K562 (cell line): ENCODE data around the gene LRMDA. TPM values are rescaled to one million over a fixed set of nuclear protein-coding genes. Genes with fewer than 3 reads are reported as not detected.

Experiments used
- ATAC-seq: fragments of 200-7000 bp; cut with Tn5 transposase; 3 replicates; pipeline ENCODE4 v1.9.1; 2020; ENCODE audit warnings: moderate library complexity
- BruUV-seq: library from RNA; stranded (reverse); fragments of 400-500 nt; replicated peaks from 2 replicates; lab custom pipeline; 2021; lab: Mats Ljungman, UMichigan
- CTCF ChIA-PET: fragments of 300-600 bp; formaldehyde crosslinking; extraction: SDS; loops from one replicate; lab custom pipeline; 2021; ENCODE audit warnings: low intra/inter-chr PET ratio; lab: Yijun Ruan, JAX
- POLR2A ChIA-PET: fragments of 300-600, 350-650 bp; sonication (Branson Sonifier 250); formaldehyde crosslinking; extraction: SDS; loops from one replicate; lab custom pipeline; 2021; ENCODE audit warnings: antibody characterized with exemption, inconsistent platforms; lab: Yijun Ruan, JAX
- DNase-seq, 4 experiments: peaks; one replicate each; pipeline versions ENCODE4 v3.0.0 to v3.0.0-alpha.2; 2011 to 2018; ENCODE audit warnings: low spot score in 3 of 4, mixed read lengths in 3 of 4; ENCODE audit errors: extremely low read depth in 1 of 4
- FAIRE-seq: peaks from 2 replicates; lab custom pipeline; 2011; peaks lifted over from hg19 to GRCh38; lab: Jason Lieb, UNC
- H2AFZ ChIP-seq: 2 replicates; pipeline ENCODE4 v1.6.0; 2011; ENCODE audit warnings: low read depth, low read length, control low read depth, inconsistent platforms
- H3K27ac ChIP-seq: fragments of 200-600 bp; 3 replicates; pipeline ENCODE4 v1.8.0; 2011; ENCODE audit warnings: low read depth, mild to moderate bottlenecking, control low read depth, inconsistent platforms, low read length, moderate library complexity, mixed read lengths; ENCODE audit errors: extremely low read depth
- H3K27me3 ChIP-seq, 2 experiments: fragments of 300-600 bp in 1 of 2; 2 replicates in 1 of 2; 3 replicates in 1 of 2; pipeline versions ENCODE4 v1.6.0 to v1.8.0; 2011; ENCODE audit warnings: inconsistent platforms in 2 of 2, low read length in 2 of 2, mild to moderate bottlenecking in 1 of 2, mixed read lengths in 1 of 2, moderate library complexity in 1 of 2; ENCODE audit not compliant: control insufficient read depth in 2 of 2, insufficient read depth in 2 of 2
- H3K36me3 ChIP-seq: fragments of 300-600 bp; 3 replicates; pipeline ENCODE4 v1.8.0; 2011; ENCODE audit warnings: mild to moderate bottlenecking, low read length, inconsistent platforms; ENCODE audit not compliant: control insufficient read depth, insufficient read depth
- H3K4me1 ChIP-seq, 2 experiments: fragments of 200-600 bp in 1 of 2; replicated peaks in 1 of 2; 2 replicates in 1 of 2; 3 replicates in 1 of 2; pipeline versions ENCODE4 v1.5.1 to v1.8.0; 2011; ENCODE audit warnings: inconsistent platforms in 2 of 2, low read length in 2 of 2, mild to moderate bottlenecking in 1 of 2, mixed read lengths in 1 of 2, moderate library complexity in 1 of 2; ENCODE audit not compliant: control insufficient read depth in 2 of 2, insufficient read depth in 2 of 2
- H3K4me2 ChIP-seq: 2 replicates; pipeline ENCODE4 v1.6.1; 2011; ENCODE audit warnings: low read length, control low read depth, inconsistent platforms, mixed read lengths; ENCODE audit not compliant: insufficient read depth
- H3K4me3 ChIP-seq: fragments of 200-600 bp; sonication (generic), shearing (Covaris generic); 2 replicates; pipeline ENCODE4 v1.5.1; 2016; ENCODE audit warnings: control low read depth, inconsistent platforms
- H3K79me2 ChIP-seq: fragments of 200-600 bp; 3 replicates; pipeline ENCODE4 v1.8.0; 2011; ENCODE audit warnings: low read length, inconsistent platforms; ENCODE audit not compliant: control insufficient read depth, insufficient read depth
- H3K9ac ChIP-seq, 2 experiments: 2 replicates each; pipeline versions ENCODE4 v1.6.0 to v1.6.1; 2011; ENCODE audit warnings: low read depth in 2 of 2, low read length in 2 of 2, control low read depth in 1 of 2, inconsistent platforms in 1 of 2, mild to moderate bottlenecking in 1 of 2, mixed read lengths in 1 of 2; ENCODE audit not compliant: insufficient read depth in 1 of 2
- H3K9me1 ChIP-seq: one replicate; pipeline ENCODE4 v1.6.0; 2011; ENCODE audit warnings: inconsistent platforms, mild to moderate bottlenecking, low read length, moderate library complexity; ENCODE audit not compliant: control insufficient read depth, insufficient read depth
- H3K9me3 ChIP-seq: replicated peaks from 2 replicates; pipeline ENCODE4 v1.5.1; 2011; ENCODE audit warnings: low read depth, low read length, inconsistent platforms; ENCODE audit not compliant: control insufficient read depth, insufficient read depth
- H4K20me1 ChIP-seq: replicated peaks from 2 replicates; pipeline ENCODE4 v1.6.1; 2011; ENCODE audit warnings: low read length, inconsistent platforms, mixed read lengths; ENCODE audit not compliant: control insufficient read depth, insufficient read depth
- ETV5 ChIP-seq: sonication (generic); formaldehyde crosslinking; IDR thresholded peaks from 2 replicates; pipeline ENCODE4 v1.4.0; 2020; ENCODE audit warnings: low read depth, mild to moderate bottlenecking, missing genetic modification reagents
- HIVEP1 ChIP-seq: fragments of 250-450 bp; sonication (Bioruptor Pico); IDR thresholded peaks from 2 replicates; pipeline ENCODE4 v1.4.0; 2020; ENCODE audit warnings: mild to moderate bottlenecking
- HNRNPL ChIP-seq: fragments of 200-400 bp; formaldehyde crosslinking; IDR thresholded peaks from 2 replicates; pipeline ENCODE4 v1.6.1; 2017; ENCODE audit warnings: low read depth, mild to moderate bottlenecking, low read length
- IRF9 ChIP-seq: fragments of 450-650 bp; IDR thresholded peaks from 2 replicates; pipeline ENCODE4 v1.6.1; 2016; ENCODE audit warnings: missing biosample characterization, missing genetic modification characterization
- MBD1 ChIP-seq: fragments of 250-450 bp; sonication (Bioruptor Pico); IDR thresholded peaks from 2 replicates; pipeline ENCODE4 v1.8.0; 2022; ENCODE audit warnings: inconsistent platforms
- RUNX1 ChIP-seq: sonication (generic); IDR thresholded peaks from 2 replicates; pipeline ENCODE4 v1.6.1; 2016; ENCODE audit warnings: antibody characterized with exemption, low read depth
- SIN3B ChIP-seq: fragments of 450-650 bp; IDR thresholded peaks from 2 replicates; pipeline ENCODE4 v1.6.1; 2017; ENCODE audit warnings: low read depth, mild to moderate bottlenecking, moderate library complexity
- SRSF3 ChIP-seq: fragments of 200-400 bp; formaldehyde crosslinking; IDR thresholded peaks from 2 replicates; pipeline ENCODE4 v1.6.1; 2016; ENCODE audit warnings: mild to moderate bottlenecking, low read length, moderate library complexity; ENCODE audit not compliant: insufficient read depth
- YBX1 ChIP-seq: fragments of 450-650 bp; IDR thresholded peaks from 2 replicates; pipeline ENCODE4 v1.7.1; 2016; ENCODE audit warnings: mild to moderate bottlenecking
- ZBTB11 ChIP-seq, 3 experiments: fragments of 200-800 bp in 1 of 3; fragments of 250-450 bp in 1 of 3; fragments of 450-650 bp in 1 of 3; sonication (Bioruptor Pico) in 1 of 3; sonication (Bioruptor generic) in 1 of 3; formaldehyde crosslinking in 1 of 3; IDR thresholded peaks; 2 replicates each; pipeline versions ENCODE4 v1.6.1 to v1.8.0; 2016 to 2022; ENCODE audit warnings: mild to moderate bottlenecking in 2 of 3, missing genetic modification characterization in 2 of 3, missing compliant biosample characterization in 1 of 3, moderate library complexity in 1 of 3
- ZBTB17 ChIP-seq: fragments of 450-650 bp; formaldehyde crosslinking; IDR thresholded peaks from 2 replicates; pipeline ENCODE4 v1.4.0; 2020; ENCODE audit warnings: mild to moderate bottlenecking
- ZC3H11A ChIP-seq: IDR thresholded peaks from 2 replicates; pipeline ENCODE4 v1.6.1; 2012; ENCODE audit warnings: low read depth, low read length, improper control_type of control experiment
- ZEB2 ChIP-seq: fragments of 450-650 bp; IDR thresholded peaks from 2 replicates; pipeline ENCODE4 v1.6.1; 2016
- ZNF124 ChIP-seq: sonication (generic); formaldehyde crosslinking; IDR thresholded peaks from 2 replicates; pipeline ENCODE4 v1.8.1; 2022; ENCODE audit warnings: missing genetic modification reagents
- ZNF354B ChIP-seq: fragments of 250-450 bp; sonication (Bioruptor Pico); IDR thresholded peaks from 2 replicates; pipeline ENCODE4 v1.4.0; 2020
- ZNF655 ChIP-seq: fragments of 250-450 bp; sonication (Bioruptor Pico); IDR thresholded peaks from 2 replicates; pipeline ENCODE4 v1.5.0; 2021
- ZZZ3 ChIP-seq: fragments of 450-650 bp; IDR thresholded peaks from 2 replicates; pipeline ENCODE4 v1.6.1; 2016; ENCODE audit warnings: antibody characterized with exemption, mild to moderate bottlenecking, moderate library complexity
- WGBS: fragments of 100-300 bp; shearing (Covaris generic); methylation state at CpG from one replicate; pipeline ENCODE4 v1.1.6; 2016; ENCODE audit warnings: low coverage, mixed read lengths; ENCODE audit not compliant: insufficient coverage; ENCODE audit errors: missing lambda C conversion rate; 5-methylcytosine and 5-hydroxymethylcytosine counted together
- in situ Hi-C: fragments of 300-500 bp; cut with MboI; formaldehyde crosslinking; loops from 4 replicates; pipeline ENCODE4 v1.15.0; 2018; ENCODE audit warnings: inconsistent platforms, mixed read lengths
- intact Hi-C: fragments of 100-400 bp; cut with micrococcal nuclease; formaldehyde crosslinking; loops from 2 replicates; pipeline ENCODE4 v1.14.2; 2022
- polyA plus RNA-seq, 8 experiments: library from polyadenylated mRNA; depleted of rRNA in 4 of 8; stranded (reverse) in 5 of 8; unstranded in 3 of 8; fragments of >200 nt; fragmentation: Nextera tagmentation in 2 of 8; fragmentation: Illumina TruSeq in 1 of 8; extraction: Ambion mirVana in 2 of 8; extraction: Trizol in 1 of 8; gene quantifications; 2 replicates each; pipeline versions ENCODE4 v1.2.1 to v1.2.3, GENCODE V29; 2011 to 2014; ENCODE audit warnings: inconsistent platforms in 1 of 8, missing spikeins in 1 of 8
- total RNA-seq, 7 experiments: library from RNA; depleted of rRNA in 6 of 7; stranded (reverse); fragments of >200 nt in 6 of 7; fragmentation: Illumina TruSeq in 2 of 7; extraction: Trizol in 2 of 7; gene quantifications; 2 replicates each; pipeline versions ENCODE4 v1.2.1 to v1.2.3, GENCODE V29; 2011 to 2021; ENCODE audit warnings: low replicate concordance in 1 of 7

The LRMDA gene
- total and polyA plus RNA-seq, 9 of the 15 experiments (the other 6 are each of a cell fraction or from before 2014, with no cell fraction given), result 0.25 TPM; not detected in 8

GRCh38 chr10:76024460-76025123, 593.2 kb downstream of the LRMDA start:
- ATAC-seq, result no peak
- POLR2A ChIA-PET, result no interaction called here
- Histone ChIP-seq H4K20me1 (no peaks in the 10 kb centered on the region), H3K36me3 (no peaks in the 10 kb centered on the region), H3K9ac (no peak overlapping the region), H3K27ac (no peak overlapping the region), H3K27me3 (no peaks in the 10 kb centered on the region), H3K9me3 (no peaks in the 10 kb centered on the region), H3K79me2 (no peaks in the 10 kb centered on the region), H2AFZ (no peak overlapping the region), H3K4me1 (no peaks in the 10 kb centered on the region), H3K4me2 (no peak overlapping the region), H3K9me1 (no peaks in the 10 kb centered on the region), H3K4me3 (no peak overlapping the region)
- in situ Hi-C loops (no loop called here), intact Hi-C loops (no loop called here)
- FAIRE-seq, result no peak
- no peak for DNase-seq
- CTCF ChIA-PET, result no interaction called here
- no TSS peak for BruUV-seq
- under 1% methylated on average over 15 of the region's 15 CpGs for WGBS
- TF ChIP-seq ZBTB17 (CRISPR knock-in tag) (no peak), ZEB2 (no peak), ZNF655 (no peak), HIVEP1 (CRISPR knock-in tag) (no peak), ZC3H11A (no peak), SIN3B (no peak), RUNX1 (no peak), ZNF124 (CRISPR knock-in tag) (no peak), MBD1 (CRISPR knock-in tag) (no peak), YBX1 (no peak), SRSF3 (no peak), ETV5 (no peak), IRF9 (tag) (no peak), ZBTB11 (CRISPR knock-in tag; IDR thresholded peaks at IDR 0.05) (no peak), ZNF354B (no peak), HNRNPL (no peak), ZZZ3 (no peak)
